Loucy (cell line): Measurements from ENCODE around the gene MRPL22.

ENCODE experiments used
- H2AFZ ChIP-seq: fragments of 200-600 bp; sonication (generic); 2 replicates; pipeline ENCODE4 v1.6.0; 2016; ENCODE audit warnings: antibody characterized with exemption, mild to moderate bottlenecking, low read length, moderate library complexity
- H3F3A ChIP-seq: fragments of 200-600 bp; 2 replicates; pipeline ENCODE4 v1.6.0; 2016; ENCODE audit warnings: antibody characterized with exemption, low read depth, mild to moderate bottlenecking
- H3K27me3 ChIP-seq: fragments of 200-600 bp; sonication (generic); 2 replicates; pipeline ENCODE4 v1.6.1; 2014; ENCODE audit warnings: low read length, mild to moderate bottlenecking; ENCODE audit not compliant: insufficient read depth, poor library complexity, severe bottlenecking
- H3K36me3 ChIP-seq: fragments of 200-600 bp; sonication (generic); 2 replicates; pipeline ENCODE4 v1.6.1; 2016; ENCODE audit warnings: low read length; ENCODE audit not compliant: insufficient read depth
- H3K4me1 ChIP-seq: fragments of 200-600 bp; sonication (generic); 2 replicates; pipeline ENCODE4 v1.5.1; 2014; ENCODE audit warnings: low read length, mild to moderate bottlenecking; ENCODE audit not compliant: insufficient read depth, poor library complexity, severe bottlenecking
- H3K4me2 ChIP-seq: fragments of 200-600 bp; sonication (generic); 2 replicates; pipeline ENCODE4 v1.6.0; 2014; ENCODE audit warnings: antibody characterized with exemption, low read length, low read depth, mild to moderate bottlenecking; ENCODE audit not compliant: poor library complexity, severe bottlenecking
- H3K4me3 ChIP-seq: fragments of 200-600 bp; sonication (generic); 2 replicates; pipeline ENCODE4 v1.5.1; 2014; ENCODE audit warnings: low read length, mild to moderate bottlenecking, mixed read lengths; ENCODE audit not compliant: poor library complexity, severe bottlenecking
- H3K79me2 ChIP-seq: fragments of 200-600 bp; sonication (generic); 2 replicates; pipeline ENCODE4 v1.6.1; 2014; ENCODE audit warnings: low read length; ENCODE audit not compliant: insufficient read depth
- H3K9ac ChIP-seq: fragments of 200-600 bp; sonication (generic); 2 replicates; pipeline ENCODE4 v1.6.0; 2014; ENCODE audit warnings: mild to moderate bottlenecking, low read depth, low read length, moderate library complexity; ENCODE audit not compliant: poor library complexity, severe bottlenecking
- H3K9me2 ChIP-seq: fragments of 200-600 bp; sonication (generic); replicated peaks from 2 replicates; pipeline ENCODE4 v1.6.1; 2016; ENCODE audit warnings: low read depth, low read length, mixed read lengths
- H3K9me3 ChIP-seq: fragments of 200-600 bp; sonication (generic); 2 replicates; pipeline ENCODE4 v1.6.1; 2014; ENCODE audit warnings: mild to moderate bottlenecking, antibody characterized with exemption, low read length, low read depth; ENCODE audit not compliant: insufficient read depth
- H4K20me1 ChIP-seq: fragments of 200-600 bp; sonication (generic); 2 replicates; pipeline ENCODE4 v1.6.0; 2014; ENCODE audit warnings: antibody characterized with exemption, low read length, mild to moderate bottlenecking; ENCODE audit not compliant: insufficient read depth, poor library complexity, severe bottlenecking
- EZH2phosphoT487 ChIP-seq: fragments of 200-600 bp; IDR thresholded peaks from 2 replicates; pipeline ENCODE4 v1.6.1; 2018; ENCODE audit warnings: antibody characterized with exemption, mild to moderate bottlenecking, moderate library complexity, borderline replicate concordance
- TF ChIP-seq, protein P1 (sequence below): fragments of 200-600 bp; sonication (generic); conservative IDR thresholded peaks from 2 replicates; pipeline ENCODE4 v1.5.1; 2014; ENCODE audit warnings: mild to moderate bottlenecking, antibody characterized with exemption, low read length

MRPL22 gene

GRCh38 chr5:154940772-154941620 lies at the start of gene MRPL22:
Gene MRPL22, plus strand, starts transcription at chr5:154941073. Its CDS starts 38 bp downstream, at chr5:154941111.
- peaks cover 42% of the 10 kb centered on the region for H3K79me2 ChIP-seq

GRCh38 chr5:154892369-154892771 lies 48.5 kb upstream of the MRPL22 start:
- no peak overlapping the region for H3K4me3 ChIP-seq
- H3K9me3 ChIP-seq: no peaks in the 10 kb centered on the region
- no peak overlapping the region for H3K9ac ChIP-seq
- H3K79me2 ChIP-seq: no peaks in the 10 kb centered on the region
- no peaks in the 10 kb centered on the region for H3K9me2 ChIP-seq
- no peak overlapping the region for H2AFZ ChIP-seq
- no peaks in the 10 kb centered on the region for H3F3A ChIP-seq
- H4K20me1 ChIP-seq: no peaks in the 10 kb centered on the region
- H3K4me2 ChIP-seq: no peak overlapping the region
- H3K4me1 ChIP-seq: no peaks in the 10 kb centered on the region
- no peaks in the 10 kb centered on the region for H3K27me3 ChIP-seq
- TF ChIP-seq, protein P1, sequence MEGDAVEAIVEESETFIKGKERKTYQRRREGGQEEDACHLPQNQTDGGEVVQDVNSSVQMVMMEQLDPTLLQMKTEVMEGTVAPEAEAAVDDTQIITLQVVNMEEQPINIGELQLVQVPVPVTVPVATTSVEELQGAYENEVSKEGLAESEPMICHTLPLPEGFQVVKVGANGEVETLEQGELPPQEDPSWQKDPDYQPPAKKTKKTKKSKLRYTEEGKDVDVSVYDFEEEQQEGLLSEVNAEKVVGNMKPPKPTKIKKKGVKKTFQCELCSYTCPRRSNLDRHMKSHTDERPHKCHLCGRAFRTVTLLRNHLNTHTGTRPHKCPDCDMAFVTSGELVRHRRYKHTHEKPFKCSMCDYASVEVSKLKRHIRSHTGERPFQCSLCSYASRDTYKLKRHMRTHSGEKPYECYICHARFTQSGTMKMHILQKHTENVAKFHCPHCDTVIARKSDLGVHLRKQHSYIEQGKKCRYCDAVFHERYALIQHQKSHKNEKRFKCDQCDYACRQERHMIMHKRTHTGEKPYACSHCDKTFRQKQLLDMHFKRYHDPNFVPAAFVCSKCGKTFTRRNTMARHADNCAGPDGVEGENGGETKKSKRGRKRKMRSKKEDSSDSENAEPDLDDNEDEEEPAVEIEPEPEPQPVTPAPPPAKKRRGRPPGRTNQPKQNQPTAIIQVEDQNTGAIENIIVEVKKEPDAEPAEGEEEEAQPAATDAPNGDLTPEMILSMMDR: no peak
- H3K36me3 ChIP-seq: peaks cover 15% of the 10 kb centered on the region; the same call in 1 of the 2 replicates

More at GRCh38 chr5:154940772-154941620, at the start of gene MRPL22:
- H3K9me2 ChIP-seq: no peaks in the 10 kb centered on the region
- H3K4me1 ChIP-seq: peaks cover 6% of the 10 kb centered on the region
- H3K9ac ChIP-seq: peak within 1 kb of the TSS; percentile 92
- H3K4me2 ChIP-seq: peak within 1 kb of the TSS; percentile 87
- H3K27me3 ChIP-seq: no peaks in the 10 kb centered on the region
- H4K20me1 ChIP-seq: peaks cover 10% of the 10 kb centered on the region
- H3K9me3 ChIP-seq: no peaks in the 10 kb centered on the region
- no peak for TF ChIP-seq EZH2phosphoT487
- TF ChIP-seq, protein P1: no peak
- no peaks in the 10 kb centered on the region for H3F3A ChIP-seq
- H2AFZ ChIP-seq: peak within 1 kb of the TSS; percentile 89
- no peaks in the 10 kb centered on the region for H3K36me3 ChIP-seq
- H3K4me3 ChIP-seq: peak within 1 kb of the TSS; percentile 96

GRCh38 chr5:154893381-154893780 lies 47.5 kb upstream of the MRPL22 start:
- H3F3A ChIP-seq: no peaks in the 10 kb centered on the region
- TF ChIP-seq, protein P1: no peak
- no peak for TF ChIP-seq EZH2phosphoT487
- H3K36me3 ChIP-seq: peaks cover 9% of the 10 kb centered on the region; the same call in 1 of the 2 replicates
- H2AFZ ChIP-seq: no peak overlapping the region
- H3K9me3 ChIP-seq: no peaks in the 10 kb centered on the region
- H3K4me3 ChIP-seq: no peak overlapping the region
- H3K9me2 ChIP-seq: no peaks in the 10 kb centered on the region
- H3K79me2 ChIP-seq: no peaks in the 10 kb centered on the region
- no peak overlapping the region for H3K4me2 ChIP-seq
- H3K9ac ChIP-seq: no peak overlapping the region
- no peaks in the 10 kb centered on the region for H3K27me3 ChIP-seq
- H4K20me1 ChIP-seq: no peaks in the 10 kb centered on the region
- H3K4me1 ChIP-seq: no peaks in the 10 kb centered on the region
